GM21423 (cell line): ENCODE data around the gene GARS1.

Experiments used
- ATAC-seq: cut with Tn5 transposase; IDR thresholded peaks from one replicate; pipeline ENCODE4 v1.9.1; 2021; ENCODE audit warnings: mild to moderate bottlenecking, moderate library complexity; ENCODE audit not compliant: unreplicated experiment

GARS1 gene

DNA sequence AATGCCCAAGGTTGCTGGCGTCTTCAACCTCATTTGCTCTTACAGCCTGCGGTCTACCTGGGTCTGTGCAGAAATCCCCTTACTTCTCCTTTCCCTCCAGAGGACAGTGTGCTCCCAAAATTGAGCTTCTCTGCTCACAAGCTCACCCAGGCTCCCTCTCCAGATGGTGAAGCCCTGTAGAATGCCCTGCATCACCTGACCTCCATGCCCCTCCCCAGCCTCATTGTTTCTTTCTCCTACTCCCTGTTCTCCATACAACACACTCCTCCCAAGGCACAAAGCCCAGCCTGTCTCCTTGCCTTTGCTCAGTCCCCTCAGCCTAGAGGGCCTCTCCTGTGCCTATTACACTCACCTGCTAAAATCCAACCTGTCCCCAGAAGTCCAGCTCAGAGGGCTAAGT, 84.1 kb downstream of the GARS1 start:
- ATAC-seq: no peak

DNA sequence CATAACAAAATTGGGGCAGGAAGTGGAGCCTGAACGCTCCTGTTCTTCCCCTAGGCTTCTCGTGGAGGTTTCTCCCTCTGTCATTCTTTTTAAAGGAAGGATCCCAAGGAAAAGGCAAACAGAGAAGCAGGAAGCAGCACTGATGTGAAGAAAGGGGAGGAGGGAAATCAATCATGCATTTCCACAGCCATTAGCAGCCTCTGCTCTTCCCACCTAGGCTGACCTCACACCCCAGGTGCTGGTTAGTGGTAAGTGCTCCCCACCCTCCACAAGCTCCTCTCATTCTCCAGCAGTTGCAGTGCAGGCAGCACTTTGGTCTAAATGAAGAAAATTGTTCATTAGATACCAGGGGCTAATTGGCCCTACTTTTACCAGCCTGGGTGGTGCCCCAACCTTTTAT, 85.0 kb downstream of the GARS1 start:
- no peak for ATAC-seq

DNA sequence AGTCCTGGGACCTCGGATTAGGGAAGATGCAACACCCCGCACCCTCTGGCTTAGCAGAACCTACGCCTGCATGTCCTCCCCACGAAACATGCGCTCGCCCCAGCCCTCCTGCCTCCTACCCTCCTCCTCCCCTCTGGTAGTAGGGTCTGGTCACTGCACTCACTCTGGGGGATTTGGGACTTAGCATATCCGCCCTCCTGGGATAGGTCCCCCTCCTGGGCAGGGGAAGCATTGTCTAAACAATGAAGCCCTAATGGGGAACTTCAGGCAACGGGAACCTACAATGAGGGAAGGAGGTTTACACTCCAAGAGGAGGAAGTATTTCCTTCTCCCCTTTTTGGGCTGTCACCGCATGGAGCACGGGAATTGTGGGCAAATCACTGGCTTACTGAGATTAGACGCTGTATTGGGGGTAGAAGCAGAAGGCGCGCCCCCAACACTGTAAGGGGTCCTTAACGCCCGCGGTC, 86.7 kb downstream of the GARS1 start:
- ATAC-seq: no peak

DNA sequence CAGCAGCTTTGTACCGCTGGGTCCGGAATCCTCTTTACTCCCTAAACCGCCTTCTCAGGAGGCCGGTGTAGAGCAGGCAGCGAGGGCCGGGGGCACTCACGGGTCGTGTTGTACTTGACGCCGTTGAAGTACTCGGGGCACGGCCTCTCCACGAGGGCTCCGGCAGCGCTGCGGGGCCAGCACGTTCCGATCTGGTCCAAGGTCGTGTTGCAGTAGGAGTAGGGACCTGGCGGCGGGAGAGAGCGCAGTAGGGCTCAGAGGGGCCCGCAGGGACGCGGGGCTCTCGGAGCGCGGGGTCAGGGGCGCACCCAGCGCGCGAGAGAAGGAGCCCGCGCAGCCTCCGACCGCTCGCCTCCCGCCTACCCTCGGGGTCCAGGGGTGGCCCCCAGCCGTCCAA, 87.1 kb downstream of the GARS1 start:
- ATAC-seq: no peak

DNA sequence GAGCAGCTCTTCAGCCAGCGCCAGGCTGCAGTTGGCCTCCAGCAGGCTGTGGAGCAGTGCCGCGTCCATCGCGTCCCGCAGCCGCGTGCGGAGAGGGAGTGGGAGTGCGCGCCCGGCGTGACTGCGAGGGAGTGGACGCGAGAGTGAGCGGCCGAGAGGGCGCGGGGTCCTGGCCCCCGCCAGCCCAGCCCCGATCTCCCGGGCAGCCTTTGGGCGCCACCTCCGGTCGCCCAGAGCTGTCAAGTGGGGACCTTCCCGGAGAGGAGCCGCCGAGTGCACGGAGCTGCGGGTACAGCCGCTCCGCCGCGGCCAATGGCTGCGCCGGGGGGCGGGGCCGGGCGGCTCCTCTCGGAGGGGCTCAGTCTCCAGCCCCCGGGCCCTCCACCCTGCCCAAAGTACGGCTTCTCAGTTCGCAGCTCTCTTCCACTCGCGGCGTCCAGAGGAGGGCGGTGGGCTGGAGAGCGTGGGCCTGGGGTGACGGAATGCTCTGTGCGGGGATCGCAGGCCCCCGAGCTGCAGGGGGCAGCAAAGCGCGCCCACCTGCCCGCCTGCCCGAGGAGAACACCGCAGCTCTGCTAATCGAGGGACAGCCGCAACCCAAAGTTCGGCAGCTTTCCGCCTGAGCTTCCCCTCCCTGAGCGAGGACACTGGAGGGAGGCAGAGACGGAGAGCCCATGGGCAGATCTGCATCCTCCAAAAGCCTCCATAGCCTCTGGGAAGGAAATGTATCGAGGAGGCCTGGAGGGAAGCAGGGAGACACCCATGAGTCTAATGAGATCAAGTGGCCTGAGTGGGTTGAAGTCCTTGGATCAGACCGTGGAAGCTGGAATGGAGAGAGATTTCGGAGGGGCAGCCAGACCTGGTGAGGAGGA, 87.8 kb downstream of the GARS1 start, which contains the start of gene CRHR2:
TSS of gene CRHR2 (minus strand) at position 245 of the 872 bp plus-strand sequence. CDS start at position 69, 176 bp downstream.
- ATAC-seq: no peak

DNA sequence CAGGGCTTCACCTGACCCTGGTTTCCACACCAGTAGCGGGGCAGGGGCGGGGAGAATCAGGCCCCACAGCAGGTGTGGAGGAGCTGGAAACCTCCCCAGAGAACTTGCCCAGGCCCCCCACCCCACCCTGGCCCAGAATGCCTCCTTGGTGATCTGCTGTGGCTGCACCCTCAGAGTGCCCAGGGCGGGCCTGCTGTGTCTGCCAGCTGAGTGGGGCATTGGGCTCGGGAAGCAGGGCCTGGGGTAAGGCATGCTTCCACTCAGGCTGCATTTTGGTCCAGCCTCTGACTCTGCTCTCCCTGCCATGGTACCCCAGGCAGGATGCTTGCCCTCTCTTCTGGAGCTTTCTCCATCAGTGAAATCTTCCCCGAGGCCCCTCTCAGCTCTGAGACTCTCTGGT, 88.6 kb downstream of the GARS1 start:
- ATAC-seq: no peak
